Gastrocnemius medialis (tissue), 4 donors: ENCODE measurements around the gene FTCD. TPM values are rescaled to one million over a fixed set of nuclear protein-coding genes. Genes with fewer than 3 reads are reported as not detected.

Experiments used
- ATAC-seq, 2 donors: fragments of 150-250 bp; one replicate each; pipeline ENCODE4 v1.9.1; 2016
- DNase-seq, 2 donors: peaks; one replicate each; pipeline ENCODE4 v3.0.0-alpha.2; 2019
- H3K27ac ChIP-seq, 4 donors: fragments of 200-600 bp; sonication (generic); 1 replicate in 1 of 4; 2 replicates in 3 of 4; pipeline ENCODE4 v1.5.1; 2016 to 2018; ENCODE audit warnings: mild to moderate bottlenecking in 2 of 4, moderate library complexity in 1 of 4
- H3K27me3 ChIP-seq, 3 donors: fragments of 200-600 bp; sonication (generic) in 2 of 3; 1 replicate in 1 of 3; 2 replicates in 2 of 3; pipeline versions ENCODE4 v1.5.1 to v1.6.0; 2016 to 2019; ENCODE audit warnings: mild to moderate bottlenecking in 1 of 3, moderate library complexity in 1 of 3
- H3K36me3 ChIP-seq, 2 donors: fragments of 200-600 bp; sonication (generic) in 1 of 2; one replicate each; pipeline ENCODE4 v1.5.1; 2017 to 2018
- H3K4me1 ChIP-seq, 2 donors: fragments of 200-600 bp; sonication (generic) in 1 of 2; one replicate each; pipeline ENCODE4 v1.5.1; 2016 to 2017; ENCODE audit warnings: mild to moderate bottlenecking in 2 of 2
- H3K4me3 ChIP-seq, 4 donors: fragments of 200-600 bp; sonication (generic) in 3 of 4; 1 replicate in 1 of 4; 2 replicates in 3 of 4; pipeline ENCODE4 v1.5.1; 2016 to 2019; ENCODE audit warnings: mild to moderate bottlenecking in 2 of 4
- H3K9me3 ChIP-seq, 3 donors: fragments of 200-600 bp; sonication (generic) in 2 of 3; 1 replicate in 1 of 3; 2 replicates in 2 of 3; pipeline ENCODE4 v1.5.1; 2016 to 2019
- POLR2A ChIP-seq, 2 donors: fragments of 450-650 bp; IDR thresholded peaks; one replicate each; pipeline ENCODE4 v1.6.1; 2017; ENCODE audit warnings: antibody characterized with exemption in 2 of 2, mild to moderate bottlenecking in 2 of 2, moderate library complexity in 2 of 2
- in situ Hi-C, 4 donors: fragments of 200-750 bp; cut with MboI; loops; one replicate each; pipeline versions ENCODE4 v1.15.0 to v1.8.0; 2017; ENCODE audit warnings: low sequenced_read_pairs in 4 of 4
- intact Hi-C: fragments of 100-400 bp; cut with DNase I; formaldehyde crosslinking; loops from one replicate; pipeline ENCODE4 v1.15.1; 2023; ENCODE audit warnings: low total_unique reads
- total RNA-seq, 4 donors: library from RNA; depleted of rRNA; stranded (reverse); fragments of >200 nt; gene quantifications; one replicate each; pipeline versions ENCODE4 v1.1.0 to v1.2.3, GENCODE V29; 2016
- TF ChIP-seq, protein P1 (sequence below), 5 experiments: fragments of 450-650 bp in 3 of 5; fragments of 200-600 bp in 2 of 5; sonication (generic) in 2 of 5; IDR thresholded peaks in 4 of 5; conservative IDR thresholded peaks in 1 of 5; 1 replicate in 4 of 5; 2 replicates in 1 of 5; pipeline ENCODE4 v1.5.1; 2016 to 2019; ENCODE audit warnings: antibody characterized with exemption in 5 of 5, mild to moderate bottlenecking in 3 of 5, moderate library complexity in 3 of 5

The FTCD gene
- total RNA-seq, 4 donors from 2014 or later, result 0.33 to 0.95 TPM; not detected in 2

DNA sequence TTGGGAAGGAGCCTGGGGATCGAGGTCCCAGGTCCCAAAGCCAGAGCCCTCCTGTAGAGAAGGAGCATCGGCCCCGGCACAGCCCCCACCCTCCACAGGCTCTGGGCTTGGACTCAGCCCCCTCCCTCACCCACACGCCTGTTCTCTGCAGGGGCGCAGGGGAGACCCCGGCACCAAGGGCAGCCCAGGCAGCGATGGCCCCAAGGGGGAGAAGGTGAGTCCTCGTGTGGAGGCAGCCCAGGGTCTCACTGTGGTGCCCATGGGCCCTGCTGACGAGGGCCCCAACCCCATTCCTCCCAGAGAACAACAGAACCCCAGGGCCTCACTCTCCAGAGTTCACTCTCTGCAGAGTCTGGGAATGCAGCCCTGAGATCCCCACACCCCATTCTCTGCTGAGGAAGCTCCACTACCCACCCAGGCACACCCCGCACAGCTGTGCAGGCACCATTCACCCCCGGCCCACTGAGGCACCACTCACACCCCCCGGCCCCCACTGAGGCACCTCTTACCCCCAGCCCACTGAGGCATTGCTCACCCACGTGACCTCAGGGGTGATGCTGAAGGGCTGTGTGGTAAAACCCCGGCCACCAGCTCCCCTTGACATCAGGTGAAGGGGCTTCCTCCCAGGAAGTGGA is 35.6 kb downstream of the FTCD start:
- TF ChIP-seq, protein P1, sequence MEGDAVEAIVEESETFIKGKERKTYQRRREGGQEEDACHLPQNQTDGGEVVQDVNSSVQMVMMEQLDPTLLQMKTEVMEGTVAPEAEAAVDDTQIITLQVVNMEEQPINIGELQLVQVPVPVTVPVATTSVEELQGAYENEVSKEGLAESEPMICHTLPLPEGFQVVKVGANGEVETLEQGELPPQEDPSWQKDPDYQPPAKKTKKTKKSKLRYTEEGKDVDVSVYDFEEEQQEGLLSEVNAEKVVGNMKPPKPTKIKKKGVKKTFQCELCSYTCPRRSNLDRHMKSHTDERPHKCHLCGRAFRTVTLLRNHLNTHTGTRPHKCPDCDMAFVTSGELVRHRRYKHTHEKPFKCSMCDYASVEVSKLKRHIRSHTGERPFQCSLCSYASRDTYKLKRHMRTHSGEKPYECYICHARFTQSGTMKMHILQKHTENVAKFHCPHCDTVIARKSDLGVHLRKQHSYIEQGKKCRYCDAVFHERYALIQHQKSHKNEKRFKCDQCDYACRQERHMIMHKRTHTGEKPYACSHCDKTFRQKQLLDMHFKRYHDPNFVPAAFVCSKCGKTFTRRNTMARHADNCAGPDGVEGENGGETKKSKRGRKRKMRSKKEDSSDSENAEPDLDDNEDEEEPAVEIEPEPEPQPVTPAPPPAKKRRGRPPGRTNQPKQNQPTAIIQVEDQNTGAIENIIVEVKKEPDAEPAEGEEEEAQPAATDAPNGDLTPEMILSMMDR (IDR thresholded peaks at IDR 0.05 in 4 of 5, conservative IDR thresholded peaks at IDR 0.05 in 1 of 5), result no peak
- TF ChIP-seq POLR2A (IDR thresholded peaks at IDR 0.05), result no peak
- ATAC-seq (no peak), DNase-seq (peak in 1 of 2 donors; percentile 7)
- intact Hi-C loops (no loop called here), in situ Hi-C loops (loop anchor here in 2 of 4 donors (25.0 kb wide), 1 partner anchor 157 kb away; no protein-coding TSS in a partner anchor)
- Histone ChIP-seq H3K4me3 (no peak overlapping the region), H3K36me3 (peaks cover 0 to 4% of the 10 kb centered on the region in 2 donors), H3K27me3 (no peaks in the 10 kb centered on the region), H3K9me3 (no peaks in the 10 kb centered on the region), H3K27ac (no peak overlapping the region), H3K4me1 (no peaks in the 10 kb centered on the region)

GRCh38 chr21:46119144-46119636 is 36.2 kb downstream of the FTCD start:
- in situ Hi-C loops (loop anchor here in 2 of 4 donors (25.0 kb wide), 1 partner anchor 157 kb away; no protein-coding TSS in a partner anchor), intact Hi-C loops (no loop called here)
- no peaks in the 10 kb centered on the region for H3K27me3 ChIP-seq
- TF ChIP-seq, protein P1 (IDR thresholded peaks at IDR 0.05 in 4 of 5, conservative IDR thresholded peaks at IDR 0.05 in 1 of 5), result no peak
- TF ChIP-seq POLR2A (IDR thresholded peaks at IDR 0.05), result no peak
- DNase-seq (peak in 1 of 2 donors; percentile 3), ATAC-seq (no peak)
- peaks cover 0 to 6% of the 10 kb centered on the region in 2 donors for H3K36me3 ChIP-seq
- H3K27ac ChIP-seq, result no peak overlapping the region
- H3K9me3 ChIP-seq, result no peaks in the 10 kb centered on the region
- no peaks in the 10 kb centered on the region for H3K4me1 ChIP-seq
- no peak overlapping the region for H3K4me3 ChIP-seq

- intact Hi-C loops, result no loop called here
- TF ChIP-seq, protein P1 (IDR thresholded peaks at IDR 0.05 in 4 of 5, conservative IDR thresholded peaks at IDR 0.05 in 1 of 5), result no peak
- H3K4me1 ChIP-seq, result no peaks in the 10 kb centered on the region
- no peak overlapping the region for H3K4me3 ChIP-seq
- peaks cover 0 to 6% of the 10 kb centered on the region in 2 donors for H3K36me3 ChIP-seq
- in situ Hi-C loops, result loop anchor here in 2 of 4 donors (25.0 kb wide), 1 partner anchor 156 kb away; no protein-coding TSS in a partner anchor
- DNase-seq, result peak in 1 of 2 donors; percentile 9
- no peak for ATAC-seq
- H3K27ac ChIP-seq, result no peak overlapping the region
- H3K27me3 ChIP-seq, result no peaks in the 10 kb centered on the region
- H3K9me3 ChIP-seq, result no peaks in the 10 kb centered on the region
Observed at GRCh38 chr21:46118316-46119143, 36.8 kb downstream of the FTCD start.

DNA sequence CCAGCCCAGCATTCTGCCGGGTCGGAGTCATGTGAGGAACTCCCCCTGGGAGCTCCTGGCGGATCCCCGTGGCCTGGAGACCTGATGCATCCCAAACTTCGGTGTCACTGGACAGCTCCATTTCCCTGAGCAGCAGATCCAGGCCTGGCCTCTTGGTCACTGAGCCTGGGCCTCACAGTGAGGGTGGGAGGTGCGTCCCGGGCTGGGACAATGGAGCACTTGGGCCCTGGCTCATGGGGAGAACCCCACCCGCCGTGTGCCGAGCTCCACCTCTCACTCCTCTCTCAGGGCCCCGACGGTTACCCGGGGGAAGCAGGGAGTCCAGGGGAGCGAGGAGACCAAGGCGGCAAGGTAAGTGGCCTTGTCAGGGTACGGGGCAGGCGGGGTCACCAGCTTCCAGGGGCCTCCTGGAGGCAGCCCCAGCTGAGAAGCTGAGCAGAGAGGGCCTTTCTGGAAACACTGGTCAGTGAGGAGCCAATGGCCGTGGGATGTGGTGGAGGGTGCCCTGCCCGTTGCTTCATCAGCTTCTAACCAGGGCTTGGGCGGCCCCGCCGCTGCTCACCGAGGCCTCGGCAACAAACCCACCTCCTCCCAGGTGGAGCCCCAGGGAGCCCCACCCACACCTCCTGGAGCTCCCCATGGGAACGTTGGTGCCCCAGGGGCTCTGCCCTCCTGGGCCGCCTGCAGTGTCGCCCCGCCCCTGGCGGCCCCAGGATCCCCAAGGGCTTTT is 37.6 kb downstream of the FTCD start:
- in situ Hi-C loops, result loop anchor here in 2 of 4 donors (25.0 kb wide), 1 partner anchor 155 kb away; no protein-coding TSS in a partner anchor
- DNase-seq (peak in 1 of 2 donors; percentile 8), ATAC-seq (no peak)
- H3K9me3 ChIP-seq, result no peaks in the 10 kb centered on the region
- H3K27ac ChIP-seq, result no peak overlapping the region
- no peak for TF ChIP-seq POLR2A (IDR thresholded peaks at IDR 0.05)
- TF ChIP-seq, protein P1 (IDR thresholded peaks at IDR 0.05 in 4 of 5, conservative IDR thresholded peaks at IDR 0.05 in 1 of 5), result no peak
- H3K27me3 ChIP-seq, result no peaks in the 10 kb centered on the region
- H3K4me1 ChIP-seq, result no peaks in the 10 kb centered on the region
- peaks cover 0 to 12% of the 10 kb centered on the region in 2 donors for H3K36me3 ChIP-seq
- intact Hi-C loops, result no loop called here
- no peak overlapping the region for H3K4me3 ChIP-seq
